H1 (cell line): ENCODE measurements around the gene PPM1N. TPM values are rescaled to one million over a fixed set of nuclear protein-coding genes. Genes with fewer than 3 reads are reported as not detected.

Source experiments
- CTCF ChIA-PET: fragments of 300-600 bp; sonication (Branson Sonifier 250); formaldehyde crosslinking; loops from one replicate; lab custom pipeline; 2021; ENCODE audit not compliant: partially characterized antibody; lab: Charles Lee
- POLR2A ChIA-PET: fragments of 300-600 bp; sonication (Branson Sonifier 250); formaldehyde crosslinking; loops from one replicate; lab custom pipeline; 2021; ENCODE audit warnings: inconsistent platforms; ENCODE audit not compliant: partially characterized antibody; lab: Charles Lee
- DNase-seq, 2 experiments: peaks; one replicate each; pipeline versions ENCODE4 v3.0.0 to v3.0.0-alpha.2; 2010 to 2022; ENCODE audit warnings: low spot score in 2 of 2, low read depth in 1 of 2, mixed read lengths in 1 of 2
- FAIRE-seq: peaks from 2 replicates; lab custom pipeline; 2011; peaks lifted over from hg19 to GRCh38; lab: Jason Lieb, UNC
- H2AFZ ChIP-seq: 2 replicates; pipeline ENCODE4 v1.8.1; 2012; ENCODE audit warnings: low read length, inconsistent platforms
- H2AK5ac ChIP-seq: 2 replicates; pipeline ENCODE4 v1.6.1; 2013; ENCODE audit warnings: low read depth, low read length
- H2BK120ac ChIP-seq: replicated peaks from 2 replicates; pipeline ENCODE3; 2013; ENCODE audit warnings: low read depth, low read length, inconsistent platforms
- H2BK12ac ChIP-seq: 2 replicates; pipeline ENCODE4 v1.6.1; 2013; ENCODE audit warnings: low read depth, low read length
- H2BK15ac ChIP-seq: 2 replicates; pipeline ENCODE4 v1.6.1; 2013; ENCODE audit warnings: low read length
- H2BK20ac ChIP-seq: 2 replicates; pipeline ENCODE4 v1.6.1; 2013; ENCODE audit warnings: low read length
- H2BK5ac ChIP-seq: 2 replicates; pipeline ENCODE4 v1.6.1; 2013; ENCODE audit warnings: low read depth, low read length
- H3K14ac ChIP-seq: 2 replicates; pipeline ENCODE4 v1.6.1; 2013; ENCODE audit warnings: inconsistent platforms; ENCODE audit not compliant: insufficient read length
- H3K18ac ChIP-seq: 2 replicates; pipeline ENCODE4 v1.6.1; 2013; ENCODE audit warnings: low read length; ENCODE audit errors: extremely low read depth
- H3K23ac ChIP-seq: 2 replicates; pipeline ENCODE4 v1.6.1; 2013; ENCODE audit warnings: inconsistent platforms; ENCODE audit not compliant: insufficient read length
- H3K23me2 ChIP-seq: 2 replicates; pipeline ENCODE4 v1.6.1; 2013; ENCODE audit warnings: low read depth, low read length
- H3K27ac ChIP-seq: 2 replicates; pipeline ENCODE4 v1.6.1; 2011; ENCODE audit warnings: low read depth, low read length, inconsistent platforms
- H3K27me3 ChIP-seq, 4 experiments: replicated peaks in 1 of 4; 1 replicate in 1 of 4; 2 replicates in 3 of 4; pipeline versions ENCODE4 v1.6.1 to v1.8.1; 2011 to 2013; ENCODE audit warnings: low read length in 3 of 4, mild to moderate bottlenecking in 3 of 4, inconsistent platforms in 2 of 4, mixed read lengths in 2 of 4, moderate library complexity in 1 of 4; ENCODE audit not compliant: control insufficient read depth in 3 of 4, insufficient read depth in 3 of 4; ENCODE audit errors: extremely low read depth in 1 of 4
- H3K36me3 ChIP-seq, 4 experiments: 2 replicates each; pipeline versions ENCODE4 v1.6.1 to v1.8.1; 2011 to 2013; ENCODE audit warnings: mild to moderate bottlenecking in 4 of 4, low read length in 3 of 4, moderate library complexity in 2 of 4, control low read depth in 1 of 4, inconsistent platforms in 1 of 4; ENCODE audit not compliant: insufficient read depth in 4 of 4, control insufficient read depth in 2 of 4
- H3K4ac ChIP-seq: replicated peaks from 2 replicates; pipeline ENCODE3; 2013; ENCODE audit warnings: low read length, low read depth, mixed read lengths, inconsistent platforms; ENCODE audit not compliant: insufficient read length
- H3K4me1 ChIP-seq, 4 experiments: replicated peaks in 1 of 4; 1 replicate in 1 of 4; 2 replicates in 3 of 4; pipeline versions ENCODE4 v1.6.1 to v1.8.1; 2011 to 2013; ENCODE audit warnings: low read length in 3 of 4, inconsistent platforms in 2 of 4, mixed read lengths in 1 of 4; ENCODE audit not compliant: insufficient read depth in 4 of 4, control insufficient read depth in 3 of 4
- H3K4me2 ChIP-seq, 2 experiments: 2 replicates each; pipeline versions ENCODE4 v1.6.1 to v1.8.1; 2011 to 2013; ENCODE audit warnings: low read depth in 2 of 2, low read length in 2 of 2, control low read depth in 1 of 2, inconsistent platforms in 1 of 2, mild to moderate bottlenecking in 1 of 2; ENCODE audit not compliant: insufficient read depth in 1 of 2
- H3K4me3 ChIP-seq, 4 experiments: fragments of 200-600, 300-600 bp in 1 of 4; sonication (generic), shearing (Covaris generic), sonication (Bioruptor Twin) in 1 of 4; 2 replicates each; pipeline versions ENCODE4 v1.5.1 to v1.8.1; 2011 to 2016; ENCODE audit warnings: low read length in 4 of 4, low read depth in 3 of 4, control low read depth in 2 of 4, inconsistent platforms in 2 of 4, mild to moderate bottlenecking in 2 of 4, mixed read lengths in 1 of 4, moderate library complexity in 1 of 4; ENCODE audit not compliant: insufficient read depth in 2 of 4; ENCODE audit errors: extremely low read depth in 1 of 4
- H3K56ac ChIP-seq: replicated peaks from 2 replicates; pipeline ENCODE3; 2013; ENCODE audit warnings: low read depth, mild to moderate bottlenecking, mixed read lengths, low read length, inconsistent platforms; ENCODE audit not compliant: insufficient read length
- H3K79me1 ChIP-seq: 2 replicates; pipeline ENCODE4 v1.6.1; 2013; ENCODE audit warnings: low read depth, low read length, control low read depth
- H3K79me2 ChIP-seq, 2 experiments: 2 replicates each; pipeline versions ENCODE4 v1.6.1 to v1.8.1; 2012 to 2013; ENCODE audit warnings: low read length in 2 of 2, mild to moderate bottlenecking in 2 of 2, inconsistent platforms in 1 of 2; ENCODE audit not compliant: insufficient read depth in 2 of 2, control insufficient read depth in 1 of 2
- H3K9ac ChIP-seq, 4 experiments: replicated peaks in 1 of 4; 1 replicate in 1 of 4; 2 replicates in 3 of 4; pipeline versions ENCODE4 v1.6.1 to v1.8.1; 2011 to 2013; ENCODE audit warnings: low read depth in 3 of 4, low read length in 3 of 4, control low read depth in 2 of 4, mild to moderate bottlenecking in 2 of 4, moderate library complexity in 2 of 4, inconsistent platforms in 1 of 4; ENCODE audit errors: extremely low read depth in 1 of 4
- H3K9me3 ChIP-seq, 2 experiments: 2 replicates each; pipeline versions ENCODE4 v1.6.1 to v1.8.1; 2012 to 2013; ENCODE audit warnings: mild to moderate bottlenecking in 2 of 2, moderate library complexity in 2 of 2, control low read depth in 1 of 2, inconsistent platforms in 1 of 2, low read depth in 1 of 2, low read length in 1 of 2, mixed read lengths in 1 of 2; ENCODE audit not compliant: insufficient read depth in 2 of 2
- H4K20me1 ChIP-seq, 2 experiments: replicated peaks in 1 of 2; 2 replicates each; pipeline versions ENCODE3 to v1.8.1; 2011 to 2013; ENCODE audit warnings: inconsistent platforms in 2 of 2, low read length in 2 of 2, mild to moderate bottlenecking in 1 of 2; ENCODE audit not compliant: insufficient read depth in 2 of 2, control insufficient read depth in 1 of 2
- H4K5ac ChIP-seq: 2 replicates; pipeline ENCODE4 v1.6.1; 2013; ENCODE audit warnings: low read length, low read depth, mixed read lengths, inconsistent platforms; ENCODE audit not compliant: insufficient read length
- H4K8ac ChIP-seq: 2 replicates; pipeline ENCODE4 v1.8.0; 2013; ENCODE audit warnings: mild to moderate bottlenecking, moderate library complexity, low read length, inconsistent platforms; ENCODE audit not compliant: insufficient read depth; ENCODE audit errors: extremely low read depth
- H4K91ac ChIP-seq: replicated peaks from 2 replicates; pipeline ENCODE3; 2013; ENCODE audit warnings: low read length, mixed read lengths, inconsistent platforms; ENCODE audit not compliant: insufficient read length
- BACH1 ChIP-seq: IDR thresholded peaks from 2 replicates; pipeline ENCODE4 v1.6.1; 2012; ENCODE audit warnings: low read length, improper control_type of control experiment
- BRCA1 ChIP-seq: IDR thresholded peaks from 2 replicates; pipeline ENCODE4 v1.6.1; 2012; ENCODE audit warnings: low read depth, low read length, improper control_type of control experiment
- CHD2 ChIP-seq: IDR thresholded peaks from 2 replicates; pipeline ENCODE4 v1.6.1; 2012; ENCODE audit warnings: low read length, improper control_type of control experiment
- EZH2 ChIP-seq: fragments of 200-600 bp; sonication (generic); IDR thresholded peaks from 2 replicates; pipeline ENCODE4 v1.7.1; 2012; ENCODE audit warnings: low read depth, mild to moderate bottlenecking, moderate library complexity, low read length, inconsistent platforms; ENCODE audit not compliant: severe bottlenecking
- HDAC2 ChIP-seq, 2 experiments: fragments of 300-600 bp in 1 of 2; sonication (generic) in 1 of 2; IDR thresholded peaks; 2 replicates each; pipeline ENCODE4 v1.6.1; 2011 to 2012; ENCODE audit warnings: low read depth in 2 of 2, low read length in 2 of 2, mild to moderate bottlenecking in 2 of 2, moderate library complexity in 2 of 2, borderline replicate concordance in 1 of 2, inconsistent platforms in 1 of 2
- JUND ChIP-seq: IDR thresholded peaks from 2 replicates; pipeline ENCODE4 v1.6.1; 2011; ENCODE audit warnings: mild to moderate bottlenecking, improper control_type of control experiment, low read length
- MAX ChIP-seq: IDR thresholded peaks from 2 replicates; pipeline ENCODE4 v1.6.1; 2012; ENCODE audit warnings: inconsistent platforms
- POLR2A ChIP-seq, 2 experiments: IDR thresholded peaks; 1 replicate in 1 of 2; 2 replicates in 1 of 2; pipeline ENCODE4 v1.6.1; 2011; ENCODE audit warnings: low read depth in 2 of 2, low read length in 2 of 2, mild to moderate bottlenecking in 2 of 2; ENCODE audit errors: control extremely low read depth in 1 of 2
- RFX5 ChIP-seq: IDR thresholded peaks from 2 replicates; pipeline ENCODE4 v1.6.1; 2011; ENCODE audit warnings: low read depth, low read length, improper control_type of control experiment, borderline replicate concordance
- RNF2 ChIP-seq: fragments of 200-900, 300-1000 bp; sonication (generic); IDR thresholded peaks from 2 replicates; pipeline ENCODE4 v1.7.1; 2016; ENCODE audit warnings: borderline replicate concordance, low read depth, mild to moderate bottlenecking, antibody characterized with exemption, low read length; ENCODE audit not compliant: poor library complexity, severe bottlenecking; ENCODE audit errors: missing control alignments
- SP4 ChIP-seq: IDR thresholded peaks from 2 replicates; pipeline ENCODE4 v1.6.1; 2012; ENCODE audit warnings: low read length, inconsistent platforms
- TAF1 ChIP-seq: IDR thresholded peaks from 2 replicates; pipeline ENCODE4 v1.6.1; 2011; ENCODE audit warnings: mild to moderate bottlenecking, low read depth, low read length
- WGBS, 2 experiments: shearing (Covaris generic) in 1 of 2; methylation state at CpG; one replicate each; pipeline versions ENCODE4 v1.1.6 to v1.1.7; 2013 to 2015; ENCODE audit warnings: low lambda C conversion rate in 2 of 2, mixed read lengths in 2 of 2, inconsistent platforms in 1 of 2, low coverage in 1 of 2, missing lambda C conversion rate in 1 of 2; ENCODE audit not compliant: insufficient replicate concordance in 2 of 2, insufficient coverage in 1 of 2, insufficient read length in 1 of 2; ENCODE audit errors: extremely low coverage in 1 of 2, missing lambda C conversion rate in 1 of 2; 5-methylcytosine and 5-hydroxymethylcytosine counted together
- polyA plus RNA-seq, 7 experiments: library from polyadenylated mRNA; depleted of rRNA in 3 of 7; stranded (reverse) in 5 of 7; unstranded in 2 of 7; fragments of >200 nt in 5 of 7; fragments of 200-250 nt in 2 of 7; gene quantifications; 1 replicate in 5 of 7; 2 replicates in 1 of 7; 4 replicates in 1 of 7; pipeline versions ENCODE4 v1.2.1 to v1.2.3, GENCODE V29; 2011 to 2013; ENCODE audit warnings: missing spikeins in 2 of 7, mixed read lengths in 2 of 7
- total RNA-seq: library from RNA; stranded (reverse); fragmentation: NEBNext Ultra II Directional; extraction: Animal tissue kit (Norgen Biotek cat#: 25700); gene quantifications from 2 replicates; pipeline ENCODE4 v1.2.1, GENCODE V29; 2021

Gene PPM1N
- total and polyA plus RNA-seq, 2 of the 8 experiments (the other 6 are each of a cell fraction or from before 2014, with no cell fraction given), result 12.2 to 14.4 TPM

GRCh38 chr19:45494261-45494916 lies 3.9 kb upstream of the PPM1N start:
- Histone ChIP-seq H3K79me1 (no peaks in the 10 kb centered on the region), H2BK12ac (no peak overlapping the region), H3K18ac (no peak overlapping the region), H3K14ac (no peak overlapping the region), H3K23ac (no peak overlapping the region), H3K79me2 (no peaks in the 10 kb centered on the region), H4K91ac (no peak overlapping the region), H2AFZ (no peak overlapping the region), H2BK20ac (no peak overlapping the region), H2BK5ac (no peak overlapping the region), H3K4me2 (no peak overlapping the region), H3K27me3 (peaks cover 0 to 10% (median 4%) of the 10 kb centered on the region in 4 experiments; a peak in 3 of 7 replicates), H2AK5ac (no peak overlapping the region), H4K8ac (no peak overlapping the region), H2BK120ac (no peak overlapping the region), H2BK15ac (no peak overlapping the region), H3K23me2 (peaks cover 18% of the 10 kb centered on the region; the same call in 1 of the 2 replicates), H4K5ac (no peak overlapping the region), H3K36me3 (peaks cover 0 to 2% (median 0%) of the 10 kb centered on the region in 4 experiments; a peak in 1 of 8 replicates), H3K4me1 (peaks cover 0 to 13% (median 12%) of the 10 kb centered on the region in 4 experiments; a peak in 5 of 7 replicates), H3K56ac (no peak overlapping the region), H3K27ac (no peak overlapping the region), H3K9me3 (no peaks in the 10 kb centered on the region), H3K9ac (no peak overlapping the region), H4K20me1 (peaks cover 0 to 8% of the 10 kb centered on the region in 2 experiments), H3K4me3 (no peak overlapping the region), H3K4ac (no peak overlapping the region)
- no peak for DNase-seq
- ChIA-PET POLR2A (interaction anchor here (1.2 to 4.6 kb wide), 5 partner anchors 10 to 63 kb away, joined by 3 to 25 read pairs (median 12); partner anchors contain the start of genes FOSB and VASP), CTCF (interaction anchor here (0.6 to 3.0 kb wide), 17 partner anchors 9 to 1936 kb away, joined by 3 to 37 read pairs (median 4); partner anchors contain the start of genes EML2, PPP1R13L and VASP)
- FAIRE-seq, result no peak
- WGBS, 2 experiments, result 91% methylated on average over 33 of the region's 39 CpGs; no CpG with 5 or more reads in 1 of the 2 experiments
- TF ChIP-seq RFX5 (no peak), SP4 (no peak), CHD2 (no peak), EZH2 (no peak), POLR2A (IDR thresholded peaks at IDR 0.05; ENCODE audit: control extremely low read depth in 1 of 2, low read depth in 2 of 2, low read length in 2 of 2) (no peak), TAF1 (no peak), MAX (no peak), HDAC2 (IDR thresholded peaks at IDR 0.05; ENCODE audit: borderline replicate concordance in 1 of 2, low read depth in 2 of 2, low read length in 2 of 2) (no peak), JUND (no peak), BRCA1 (no peak), BACH1 (no peak), RNF2 (no peak)
